HG02840 (cell line): ENCODE data around the gene KCNS1.
"Not testable (repeated sequence)": the region's sequence is repeated elsewhere in the genome, so short reads cannot be mapped to it uniquely, and the experiment has no call there.

Source experiments
- ATAC-seq: cut with Tn5 transposase; IDR thresholded peaks from one replicate; pipeline ENCODE4 v1.9.1; 2021; ENCODE audit warnings: mild to moderate bottlenecking, moderate library complexity, moderate number of reproducible peaks; ENCODE audit not compliant: unreplicated experiment, low FRiP score

Gene KCNS1, protein sequence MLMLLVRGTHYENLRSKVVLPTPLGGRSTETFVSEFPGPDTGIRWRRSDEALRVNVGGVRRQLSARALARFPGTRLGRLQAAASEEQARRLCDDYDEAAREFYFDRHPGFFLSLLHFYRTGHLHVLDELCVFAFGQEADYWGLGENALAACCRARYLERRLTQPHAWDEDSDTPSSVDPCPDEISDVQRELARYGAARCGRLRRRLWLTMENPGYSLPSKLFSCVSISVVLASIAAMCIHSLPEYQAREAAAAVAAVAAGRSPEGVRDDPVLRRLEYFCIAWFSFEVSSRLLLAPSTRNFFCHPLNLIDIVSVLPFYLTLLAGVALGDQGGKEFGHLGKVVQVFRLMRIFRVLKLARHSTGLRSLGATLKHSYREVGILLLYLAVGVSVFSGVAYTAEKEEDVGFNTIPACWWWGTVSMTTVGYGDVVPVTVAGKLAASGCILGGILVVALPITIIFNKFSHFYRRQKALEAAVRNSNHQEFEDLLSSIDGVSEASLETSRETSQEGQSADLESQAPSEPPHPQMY

DNA sequence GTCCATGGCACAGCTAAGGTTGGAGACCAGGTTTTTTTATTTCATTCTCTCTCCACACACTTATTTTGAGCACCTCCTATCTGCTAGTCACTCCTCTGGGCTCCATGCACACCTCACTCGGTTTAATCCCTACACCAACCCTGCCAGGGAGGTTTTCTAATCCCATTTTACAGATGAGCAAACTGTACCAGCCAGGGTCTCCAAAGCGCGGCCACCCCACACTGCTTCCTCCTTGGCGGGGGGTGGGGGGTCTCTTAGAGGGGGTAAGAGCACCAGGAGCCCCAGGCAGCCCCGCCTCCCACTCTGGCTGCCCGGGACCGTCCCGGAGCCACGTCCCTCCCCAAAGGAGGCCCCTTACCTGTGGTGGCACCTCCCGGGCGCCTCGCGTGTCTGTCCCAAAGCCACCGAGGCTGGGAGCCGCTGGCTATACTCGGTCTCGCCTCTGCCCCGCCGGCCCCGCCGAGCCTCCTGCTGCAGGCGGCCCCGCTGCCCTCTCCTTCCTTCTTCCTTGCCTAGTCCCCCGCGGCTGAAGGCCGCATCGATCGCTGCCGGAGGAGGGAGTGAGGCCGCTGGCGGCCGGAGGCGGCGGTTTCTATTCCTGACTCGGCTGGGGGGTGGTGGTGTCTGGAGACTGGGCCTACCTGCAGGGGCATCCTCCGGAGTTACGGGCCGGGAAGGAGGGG, at the start of gene KCNS1:
Gene KCNS1 (minus strand): TSS at position 565 of the 683 bp plus-strand sequence. CDS start 1,891 bp downstream, outside the sequence.
- ATAC-seq = no peak

DNA sequence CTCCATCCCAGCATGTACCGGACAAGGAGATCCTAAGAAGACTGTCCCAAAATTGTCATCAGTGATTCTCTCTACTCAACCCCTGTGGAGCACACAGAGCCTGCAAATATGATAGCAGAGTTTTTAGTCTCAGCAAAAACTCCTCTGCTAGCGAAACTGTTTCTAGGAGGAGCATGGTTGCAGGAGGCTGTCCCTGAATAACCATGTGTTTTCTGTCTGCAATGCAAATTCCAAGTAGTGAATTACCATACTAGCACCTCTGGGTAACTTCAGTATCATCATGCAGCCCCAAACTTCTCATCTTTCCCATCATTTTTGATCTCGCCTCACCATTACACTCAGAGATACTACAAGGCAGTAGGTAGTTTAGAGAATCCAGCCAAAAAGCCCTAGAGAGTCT, 48.1 kb upstream of the KCNS1 start:
- ATAC-seq = no peak

DNA sequence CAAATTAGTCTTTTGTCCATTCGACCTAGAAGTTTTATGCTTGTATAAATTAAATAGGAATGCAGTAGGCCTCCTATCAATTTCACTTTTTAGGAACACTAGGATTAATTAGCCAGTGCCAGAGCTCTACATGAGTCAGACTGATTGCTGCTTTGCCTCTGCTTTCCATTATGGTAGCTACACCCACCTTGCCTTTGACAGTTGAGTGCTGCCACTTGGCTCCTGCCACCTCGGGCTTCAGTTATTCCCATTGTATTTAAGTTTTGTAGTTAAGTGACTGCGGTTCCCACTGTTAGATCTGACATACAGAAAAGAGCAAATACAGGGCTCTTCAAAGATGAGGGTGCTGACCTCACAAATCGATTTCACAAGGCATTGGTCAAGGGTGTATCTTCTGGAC, 39.9 kb upstream of the KCNS1 start:
- ATAC-seq = no peak

DNA sequence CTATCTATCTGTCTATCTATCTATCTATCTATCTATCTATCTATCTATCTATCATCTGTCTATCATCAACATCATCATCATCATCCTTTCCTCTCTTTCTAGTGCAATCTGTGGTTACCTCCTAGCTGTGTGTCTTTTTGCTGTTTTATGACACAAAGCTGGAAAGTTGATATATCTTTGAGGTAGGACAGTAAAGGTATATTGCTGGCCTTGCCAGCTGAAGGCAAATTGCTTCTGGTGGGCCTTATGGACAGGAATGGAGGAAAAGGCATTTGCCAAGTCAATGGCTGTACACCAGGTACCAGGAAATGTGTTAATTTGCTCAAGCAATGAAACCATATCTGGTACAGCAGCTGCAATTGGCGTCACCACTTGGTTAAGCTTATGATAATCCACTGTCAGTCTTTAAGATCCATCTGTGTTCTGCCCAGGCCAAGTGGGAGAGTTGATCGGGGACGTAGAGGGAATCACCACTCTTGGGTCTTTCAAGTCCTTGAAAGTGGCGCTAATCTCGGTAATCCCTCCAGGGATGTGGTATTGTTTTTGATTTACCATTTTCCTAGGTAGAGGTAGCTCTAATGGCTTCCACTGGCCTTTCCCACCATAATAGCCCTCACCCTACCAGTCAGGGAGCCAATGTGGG, 38.9 kb upstream of the KCNS1 start:
- not testable (repeated sequence) for ATAC-seq

DNA sequence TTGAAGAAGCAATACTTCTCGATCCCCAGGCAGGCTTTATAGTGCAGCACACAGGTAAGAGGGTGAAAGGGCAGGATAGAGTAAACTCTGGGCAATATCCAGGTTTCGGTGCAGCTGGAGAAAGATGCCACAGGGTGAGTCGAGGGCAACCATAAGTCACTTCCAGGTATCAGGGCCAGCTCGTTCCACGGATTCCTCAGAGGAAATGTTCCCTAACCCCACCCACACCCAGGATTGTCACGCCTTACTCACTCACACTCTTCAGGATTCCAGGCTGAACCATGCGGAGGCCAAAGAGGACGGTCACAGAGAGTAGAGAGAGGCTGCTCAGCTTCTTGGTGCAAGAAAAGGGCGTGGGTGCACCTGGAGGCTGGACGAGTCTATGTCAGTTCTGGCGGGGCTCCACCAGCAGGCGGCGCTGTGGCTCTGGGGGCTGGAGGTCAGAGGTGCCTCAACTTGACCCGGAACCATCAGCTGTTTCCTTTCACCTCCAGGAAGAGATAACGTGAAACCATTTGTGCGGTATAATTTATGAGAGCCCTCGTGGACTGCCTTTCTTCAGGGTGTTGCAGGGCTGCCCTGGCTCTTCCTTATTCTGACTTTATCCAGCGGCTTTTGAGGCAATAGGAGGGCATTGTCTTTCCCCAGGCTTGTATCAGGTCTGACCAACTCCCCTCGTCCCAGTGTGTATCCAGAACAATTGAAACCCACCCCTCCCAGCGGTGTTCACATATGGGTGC, 37.8 kb upstream of the KCNS1 start:
- no peak for ATAC-seq

DNA sequence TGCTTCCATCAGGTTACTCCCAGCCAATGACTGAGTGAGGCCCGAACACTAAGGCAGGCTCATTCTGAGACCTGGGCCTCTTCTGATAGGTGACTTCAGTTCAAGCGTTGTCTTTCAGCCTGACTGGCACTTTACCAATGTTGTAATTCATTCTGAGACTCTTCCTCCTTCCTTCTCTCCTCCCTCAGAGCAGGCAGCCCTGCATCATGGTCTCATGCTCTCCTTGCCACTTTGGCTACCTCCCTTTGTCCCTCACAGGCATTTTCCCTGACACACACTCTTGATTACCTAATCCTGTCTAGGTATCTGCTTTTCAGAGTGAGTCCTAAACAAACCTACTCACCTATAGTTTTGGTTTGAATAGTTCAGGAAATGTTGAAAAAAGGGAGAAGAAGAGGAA, 36.0 kb upstream of the KCNS1 start:
- no peak for ATAC-seq

DNA sequence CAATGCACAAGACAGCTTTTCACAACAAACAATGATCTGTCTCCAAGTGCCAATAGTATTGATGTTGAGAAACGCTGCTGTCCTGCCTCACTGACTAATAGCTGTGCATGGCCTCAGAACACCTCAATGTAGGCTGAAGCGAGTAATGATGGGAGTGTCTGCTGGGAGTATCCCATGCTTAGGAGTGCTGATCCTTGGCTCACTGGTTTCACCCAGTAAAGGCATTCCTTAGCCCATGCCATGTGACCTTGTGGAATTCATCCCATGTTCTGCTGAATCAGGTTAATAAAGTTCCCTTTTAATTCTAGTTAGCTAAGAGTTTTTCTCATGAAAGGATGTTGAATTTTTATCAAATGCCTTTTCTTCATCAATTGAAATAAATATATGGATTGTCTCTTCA, 27.2 kb upstream of the KCNS1 start:
- no peak for ATAC-seq

DNA sequence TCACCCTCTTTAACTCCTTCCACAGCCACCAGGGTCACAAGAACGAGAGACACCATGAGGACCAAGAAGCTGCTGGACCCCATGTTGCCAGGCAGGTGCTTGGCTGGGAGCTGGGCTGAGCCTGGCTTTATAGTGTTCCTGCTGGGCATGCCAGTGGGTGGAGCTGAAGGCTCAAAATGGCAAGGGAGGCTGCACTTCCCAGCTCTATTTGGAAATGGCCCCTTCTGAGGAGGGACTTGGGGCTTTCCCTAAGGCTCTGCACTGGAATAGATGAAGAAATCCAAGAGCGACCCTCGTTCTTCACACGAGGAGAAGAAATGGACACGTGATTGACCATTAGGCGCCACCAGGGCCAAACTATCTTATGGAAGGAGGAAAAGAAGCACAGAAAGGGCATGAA, 23.4 kb upstream of the KCNS1 start, which contains the start of gene WFDC12:
Gene WFDC12 (minus strand): TSS at position 101 of the 400 bp plus-strand sequence. CDS start 18 bp downstream, at position 83.
- no peak for ATAC-seq

DNA sequence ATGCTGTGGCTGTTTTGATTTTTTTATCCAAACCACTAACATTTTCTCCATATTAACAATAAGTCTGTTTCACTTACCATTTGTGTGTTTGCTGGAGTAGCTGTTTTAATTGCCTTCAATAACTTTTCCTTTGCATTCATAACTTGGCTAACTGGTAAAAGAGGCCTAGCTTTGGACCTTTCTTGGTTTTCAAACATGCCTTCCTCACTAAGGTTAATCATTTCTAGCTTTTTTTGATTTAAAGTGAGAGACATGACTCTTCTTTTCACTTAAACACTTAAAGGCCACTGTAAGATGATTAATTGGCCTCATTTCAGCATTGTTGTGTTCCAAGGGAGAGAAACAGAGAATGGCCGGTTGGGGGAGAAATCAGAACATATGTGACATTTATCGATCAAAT, 20.5 kb upstream of the KCNS1 start:
- no peak for ATAC-seq

DNA sequence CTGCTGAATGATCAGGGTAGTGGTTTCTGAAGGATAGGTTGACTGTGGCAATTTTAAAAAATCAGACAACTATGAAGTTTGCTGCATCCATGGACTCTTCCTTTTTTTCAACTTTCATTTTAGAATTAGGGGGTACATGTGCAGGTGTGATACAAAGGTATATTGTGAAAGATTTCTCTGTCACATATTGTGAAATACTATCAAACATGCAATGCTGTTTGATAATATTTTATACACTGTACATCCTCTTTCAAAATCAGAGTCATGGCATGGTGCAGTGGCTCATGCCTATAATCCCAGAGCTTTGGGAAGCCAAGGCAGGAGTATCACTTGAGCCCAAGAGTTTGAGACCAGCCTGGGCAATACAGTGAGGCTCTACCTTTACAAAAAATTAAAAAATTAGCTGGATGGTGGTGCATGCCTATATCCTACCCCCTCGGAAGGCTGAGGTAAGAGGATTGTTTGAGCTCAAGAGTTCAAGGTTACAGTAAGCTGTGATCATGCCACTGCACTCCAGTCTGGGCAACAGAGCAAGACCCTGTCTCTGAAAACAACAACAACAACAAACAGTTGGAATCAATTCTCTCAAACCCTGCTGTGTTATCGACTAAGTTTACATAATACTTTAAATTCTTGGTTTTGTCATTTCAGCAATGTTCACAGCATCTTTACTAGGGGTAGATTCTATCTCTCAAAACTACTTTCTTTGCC, 18.8 kb upstream of the KCNS1 start:
- no peak for ATAC-seq

DNA sequence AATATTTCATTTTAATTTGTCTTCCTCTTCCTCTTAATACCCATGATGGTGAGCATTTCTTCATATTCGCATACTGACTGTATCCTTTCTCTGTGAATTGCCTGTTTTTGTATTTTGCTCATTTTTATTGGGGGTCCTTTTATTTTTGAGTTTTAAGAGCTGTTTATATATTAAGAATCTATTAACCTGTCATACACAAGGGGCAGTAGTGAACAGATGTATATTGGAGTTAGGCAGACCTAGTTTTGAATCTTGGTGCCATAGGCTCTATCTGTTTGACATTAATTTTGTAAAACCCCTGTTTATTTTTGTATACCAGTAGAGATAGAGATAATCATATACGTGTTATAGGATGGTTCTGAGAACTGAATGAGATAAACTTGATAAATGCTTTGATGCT, 17.1 kb upstream of the KCNS1 start:
- no peak for ATAC-seq

DNA sequence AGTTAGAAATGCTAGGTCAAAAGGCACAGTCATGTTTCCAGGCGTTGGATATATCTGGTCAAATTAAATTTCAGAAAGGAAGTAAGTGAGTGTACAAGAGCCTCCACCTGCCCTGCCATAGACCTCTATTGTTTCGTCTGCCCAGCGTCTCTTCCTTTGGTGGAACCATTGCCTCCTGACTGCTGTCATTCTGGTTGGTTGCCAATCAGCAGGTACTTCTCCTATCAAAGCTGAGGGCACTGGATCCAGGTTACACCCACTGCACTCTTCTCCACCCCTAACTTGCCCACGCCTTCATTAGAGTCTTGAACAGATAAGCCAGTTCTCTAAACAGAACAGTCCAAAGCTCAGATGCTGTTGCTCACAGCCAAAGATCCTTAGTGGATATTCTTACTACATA, 16.7 kb upstream of the KCNS1 start:
- ATAC-seq = no peak

DNA sequence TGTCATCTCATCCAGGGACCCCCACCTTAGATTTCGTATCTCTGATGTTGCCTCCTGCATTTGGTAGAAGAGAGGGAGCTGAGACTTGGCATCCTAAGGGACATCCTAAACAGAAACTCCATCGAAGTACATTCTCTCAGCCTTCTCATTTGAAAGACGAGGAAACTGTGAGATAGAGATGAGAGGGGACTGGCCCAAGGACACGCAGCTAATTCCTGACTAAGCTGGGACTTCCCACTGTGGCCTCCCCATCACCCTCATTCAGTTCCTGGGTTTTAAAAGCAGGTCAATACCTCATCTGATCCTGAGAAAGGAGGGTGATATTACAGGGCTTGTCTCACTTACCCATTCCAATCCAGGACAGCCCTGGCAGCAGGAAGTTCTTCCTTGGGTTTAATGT, 14.9 kb upstream of the KCNS1 start:
- ATAC-seq = no peak

DNA sequence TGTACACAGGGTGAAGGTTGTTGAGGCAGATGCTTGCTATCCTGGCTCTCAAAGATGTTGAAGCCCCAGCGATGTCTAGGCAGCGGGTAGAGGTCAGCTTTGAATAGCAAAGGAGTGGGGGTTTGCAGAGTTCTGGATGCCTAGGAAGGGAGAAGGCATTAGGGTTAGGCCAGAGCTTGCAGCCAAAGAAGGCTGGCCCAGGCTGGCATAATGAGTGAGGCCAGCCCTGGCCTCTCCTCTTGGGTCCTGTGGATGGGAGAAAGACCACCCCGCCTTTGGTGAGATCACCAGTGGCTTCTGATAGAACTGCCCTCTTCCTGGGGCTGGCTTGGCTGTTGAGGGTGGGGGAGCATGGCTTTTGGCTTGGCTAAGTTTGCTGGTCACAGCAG, 14.5 kb upstream of the KCNS1 start:
- no peak for ATAC-seq

DNA sequence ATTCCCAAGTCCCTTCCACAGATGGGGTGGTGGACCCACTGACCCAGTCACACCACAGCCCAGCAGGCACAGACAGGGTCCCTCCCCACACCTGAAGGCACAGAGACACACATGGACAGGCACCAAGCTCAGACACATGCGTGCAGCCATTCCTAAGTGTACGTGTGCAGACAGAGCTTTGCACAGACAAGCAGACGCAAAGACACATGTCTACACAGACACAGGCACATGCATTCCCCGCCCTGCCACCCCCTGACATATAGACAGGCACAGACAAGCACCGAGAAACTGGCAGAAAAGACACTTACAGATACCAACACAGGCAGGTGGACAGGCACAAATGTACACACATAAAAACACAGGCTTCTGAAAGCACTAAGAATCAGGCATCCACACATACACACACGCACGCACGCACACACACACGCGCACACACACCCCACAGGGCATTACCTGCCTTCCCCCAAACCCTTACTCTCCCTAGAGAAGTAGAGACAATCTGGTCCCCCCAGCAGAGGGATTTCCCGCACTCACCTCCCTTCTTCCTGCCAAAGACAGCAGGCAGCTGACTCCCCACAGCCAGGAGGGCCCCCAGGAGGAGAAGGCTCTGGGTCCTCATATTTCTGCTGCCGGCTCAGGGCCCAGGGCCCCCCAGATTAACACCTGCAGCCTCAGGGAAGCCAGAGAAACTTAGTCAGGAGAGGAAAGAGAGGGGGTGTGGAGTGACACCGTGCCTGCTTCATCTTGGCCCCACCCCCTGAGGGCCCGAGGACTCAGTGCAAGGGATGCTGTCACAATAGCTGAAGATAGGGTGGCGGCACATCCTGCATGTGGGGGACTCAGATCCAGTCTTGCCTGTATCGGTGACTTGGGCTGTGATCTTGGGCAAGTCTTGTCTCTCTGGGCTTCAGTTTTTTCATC, 13.8 kb upstream of the KCNS1 start, which contains the start of gene WFDC5:
Gene WFDC5 (minus strand): TSS at position 710 of the 921 bp plus-strand sequence. CDS start 91 bp downstream, at position 619.
- no peak for ATAC-seq

DNA sequence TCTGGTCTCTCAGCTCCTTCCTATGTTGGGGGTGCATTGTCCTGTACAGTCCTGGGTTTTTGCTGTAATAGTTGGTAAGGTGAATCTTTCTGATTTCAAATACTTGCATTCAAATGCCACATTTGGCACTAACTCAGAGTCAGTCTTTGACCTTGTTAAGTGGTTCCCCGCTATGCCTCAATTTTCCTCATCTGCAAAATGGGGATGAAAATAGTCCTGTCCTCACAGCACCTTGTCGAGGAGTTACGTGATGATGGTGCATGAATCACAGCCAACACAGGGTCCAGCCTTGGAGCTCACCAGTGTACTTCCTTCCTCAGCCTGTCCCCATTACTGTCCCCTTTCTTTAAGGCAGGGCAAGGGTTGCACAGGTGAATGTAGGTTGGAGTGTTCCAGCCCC, 12.9 kb upstream of the KCNS1 start:
- ATAC-seq = no peak

DNA sequence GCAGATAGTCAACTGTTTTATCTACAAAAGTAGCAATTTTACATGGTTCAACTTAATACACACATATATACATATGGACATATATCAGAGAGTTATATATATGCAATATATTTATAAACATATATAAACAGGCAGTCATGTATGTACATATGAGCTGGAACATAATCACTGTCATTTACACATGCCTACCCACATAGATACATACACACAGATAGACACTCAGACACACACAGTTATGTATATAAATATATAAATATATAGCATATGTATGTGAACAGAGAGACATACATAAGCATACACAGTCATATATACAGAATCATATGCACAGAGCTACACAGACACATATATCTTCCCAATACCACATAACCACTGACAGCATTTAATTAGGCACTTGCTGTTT, 11.8 kb upstream of the KCNS1 start:
- no peak for ATAC-seq

DNA sequence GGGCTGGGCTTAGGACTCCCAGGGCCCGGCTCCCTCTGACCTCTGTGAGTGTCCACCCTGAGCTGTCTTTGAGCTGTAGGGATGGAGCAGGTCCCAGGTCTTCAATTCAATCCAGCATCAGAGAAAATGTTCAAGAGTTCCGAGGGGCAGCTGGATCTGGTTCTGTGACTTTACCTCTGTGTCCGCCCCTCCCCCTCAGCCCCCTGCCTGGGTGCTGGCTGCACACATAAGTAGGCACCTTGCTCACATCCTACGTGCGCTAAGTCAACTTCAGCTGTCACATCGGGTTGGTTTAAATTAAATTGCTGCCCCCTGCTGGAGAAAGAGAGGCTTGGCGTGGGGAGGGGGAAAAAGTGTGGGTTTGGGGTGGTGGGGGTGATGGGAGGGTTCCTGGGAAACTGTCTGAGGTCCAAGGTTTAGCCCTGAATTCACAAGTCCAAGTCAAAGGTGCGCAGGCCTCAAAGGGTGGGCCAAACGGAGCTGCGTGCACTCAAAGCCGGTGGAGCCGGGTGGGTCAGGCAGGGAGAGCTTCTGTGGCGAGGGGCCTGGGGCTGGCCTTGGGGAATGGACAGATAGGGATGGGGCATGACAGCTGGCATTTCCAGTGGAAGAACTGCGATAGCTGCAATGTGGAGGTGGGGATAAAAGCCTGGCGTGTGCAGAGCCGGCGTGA, 11.0 kb upstream of the KCNS1 start:
- ATAC-seq = no peak
